Measurements from ENCODE around the gene GLRX3.

GLRX3 gene

DNA sequence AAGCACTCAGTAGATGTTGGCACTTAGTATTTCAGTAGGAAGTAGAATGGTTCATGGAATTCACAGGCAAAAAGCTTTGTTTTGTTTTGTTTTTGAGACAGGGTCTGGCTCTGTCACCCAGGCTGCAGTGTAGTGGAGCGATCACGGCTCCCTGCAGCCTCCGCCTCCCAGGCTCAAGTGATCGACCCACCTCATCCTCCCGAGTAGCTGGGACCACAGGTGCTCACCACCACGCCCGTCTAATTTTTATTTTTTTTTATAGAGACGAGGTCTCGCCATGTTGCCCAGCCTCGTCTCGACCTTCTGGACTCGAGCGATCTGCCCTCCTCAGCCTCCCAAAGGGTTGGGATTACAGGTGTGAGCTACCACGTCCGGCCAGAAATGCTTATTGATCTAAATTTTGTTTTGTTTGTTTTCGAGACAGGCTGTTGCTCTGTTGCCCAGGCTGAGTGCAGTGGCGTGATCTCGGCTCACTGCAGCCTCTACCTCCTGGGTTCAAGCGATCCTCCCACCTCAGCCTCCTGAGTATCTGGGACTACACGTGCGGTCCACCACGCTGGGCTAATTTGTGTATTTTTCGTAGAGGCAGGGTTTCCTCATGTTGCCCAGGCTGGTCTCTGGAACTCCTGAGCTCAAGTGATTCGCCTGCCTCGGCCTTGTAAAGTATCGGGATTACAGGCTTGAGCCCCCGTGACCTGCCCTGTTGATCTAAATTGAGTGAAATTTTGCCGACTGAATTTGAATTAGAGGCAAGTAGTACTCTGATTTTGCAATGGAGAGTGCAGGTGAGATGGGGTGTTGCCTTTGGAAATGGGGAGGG is 1.7 kb downstream of the GLRX3 start:
- DNase-seq (ENCODE audit: low spot score), result no peak

DNA sequence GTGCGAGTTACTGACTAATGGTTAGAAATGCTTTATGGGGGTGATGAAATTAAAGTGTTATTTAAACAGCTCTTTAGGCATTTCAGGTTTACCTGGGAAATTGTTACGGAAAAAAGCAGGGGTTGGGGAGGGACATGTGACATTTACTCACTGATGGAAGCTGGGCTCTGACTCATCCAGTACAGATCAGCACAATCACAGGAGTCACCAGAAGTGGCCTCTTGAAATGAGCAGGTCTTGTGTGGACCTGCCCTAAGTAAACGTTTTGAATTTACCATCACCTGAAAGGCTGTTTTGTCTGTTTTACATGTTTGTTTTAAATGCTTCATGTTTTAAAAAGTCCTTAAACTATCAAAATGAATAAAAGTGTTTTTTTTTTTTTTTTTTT is 2.3 kb downstream of the GLRX3 start:
- DNase-seq (ENCODE audit: low spot score), result no peak

DNA sequence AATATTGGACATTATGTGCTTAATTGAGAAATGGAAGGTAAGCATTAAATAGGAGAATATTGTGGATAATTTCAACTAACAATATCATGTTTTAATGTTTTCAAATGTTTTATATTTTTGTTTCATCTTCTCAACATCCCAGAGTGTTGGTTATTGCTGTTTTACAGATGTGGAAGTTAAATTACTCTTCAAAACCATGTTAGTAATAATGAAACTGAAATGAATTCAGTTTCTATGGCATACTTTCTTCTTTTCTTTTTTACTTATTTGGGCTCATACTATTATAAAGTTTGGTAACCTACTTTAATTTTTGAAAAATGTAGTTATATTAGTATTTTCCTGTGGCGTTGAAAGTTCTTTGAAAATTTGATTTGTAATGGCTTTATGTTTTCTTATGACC is 4.2 kb downstream of the GLRX3 start:
- DNase-seq (ENCODE audit: low spot score), result no peak

DNA sequence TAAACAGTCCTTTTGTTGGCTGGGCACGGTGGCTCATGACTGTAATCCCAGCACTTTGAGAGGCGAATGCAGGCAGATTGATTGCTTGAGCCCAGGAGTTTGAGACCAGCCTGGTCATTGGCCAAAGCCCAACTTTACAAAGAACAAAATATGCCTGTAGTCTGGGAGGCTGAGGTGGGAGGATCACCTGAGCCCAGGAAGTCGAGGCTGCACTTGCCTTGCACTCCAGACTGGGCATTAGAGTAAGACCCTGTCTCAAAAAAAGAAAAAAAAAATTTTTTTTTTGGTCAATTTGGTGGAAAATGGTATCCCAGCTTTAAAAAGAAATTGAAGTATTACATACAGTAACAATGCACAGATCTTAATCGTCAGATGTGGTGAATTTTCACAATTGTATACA is 4.8 kb downstream of the GLRX3 start:
- DNase-seq (ENCODE audit: low spot score), result no peak

DNA sequence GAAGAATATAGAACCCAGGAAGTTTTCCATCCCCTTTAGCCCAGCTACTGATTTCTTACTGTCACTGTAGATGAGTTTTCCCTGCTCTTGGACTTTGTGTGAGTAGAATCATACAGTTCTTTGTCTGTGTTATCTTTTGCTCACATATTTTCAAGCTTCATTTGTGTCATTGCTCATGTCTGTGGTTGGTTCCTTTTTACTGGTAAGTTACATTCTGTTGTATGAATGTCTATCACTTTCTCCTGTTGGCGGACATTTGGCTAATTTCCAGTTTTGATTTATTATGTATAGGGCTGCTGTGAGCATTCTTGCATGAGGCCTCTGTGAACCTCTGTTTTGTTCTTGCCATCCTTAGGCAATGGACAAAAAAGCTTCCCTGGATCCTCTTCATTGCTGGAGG is 5.3 kb downstream of the GLRX3 start:
- DNase-seq (ENCODE audit: low spot score), result no peak

DNA sequence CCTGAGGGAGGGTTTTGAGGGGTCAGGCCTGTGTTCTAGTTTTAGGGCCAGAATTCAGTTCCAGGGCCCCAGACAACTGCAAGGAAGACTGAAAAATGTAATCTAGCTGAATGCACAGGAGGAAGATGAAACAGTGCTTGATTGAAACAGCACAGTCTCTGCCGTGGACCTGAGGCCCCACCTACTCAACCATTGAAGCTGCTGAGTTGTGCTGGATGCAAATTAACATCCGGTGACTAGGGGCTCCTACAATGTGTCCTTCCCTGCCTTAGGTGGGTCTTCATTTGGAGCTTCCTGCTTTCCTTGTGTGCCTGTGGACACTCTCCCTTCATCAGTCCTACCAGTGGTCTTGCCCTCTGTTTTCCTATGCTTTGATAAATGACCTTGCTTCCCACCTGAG is 5.7 kb downstream of the GLRX3 start:
- DNase-seq (ENCODE audit: low spot score), result no peak

DNA sequence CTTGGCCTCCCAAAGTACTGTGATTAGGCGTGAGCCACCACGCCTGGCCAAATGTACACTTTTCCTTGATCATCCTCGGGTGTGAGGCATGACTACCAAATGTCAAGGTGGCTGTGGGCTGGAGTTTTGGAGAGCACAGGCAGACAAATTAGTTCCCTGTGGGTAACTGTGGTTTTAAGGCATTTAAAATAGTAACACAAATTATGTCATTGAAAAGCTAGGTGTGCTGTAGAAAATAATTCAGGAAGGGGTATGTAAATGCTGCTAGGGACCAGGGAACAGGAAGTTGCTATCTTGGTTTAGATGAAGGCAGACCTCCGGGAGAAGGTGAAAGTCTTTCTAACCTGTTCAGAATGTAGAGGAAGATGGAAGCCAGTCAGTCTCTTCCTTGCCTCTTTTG is 9.9 kb downstream of the GLRX3 start:
- no peak for DNase-seq (ENCODE audit: low spot score)

DNA sequence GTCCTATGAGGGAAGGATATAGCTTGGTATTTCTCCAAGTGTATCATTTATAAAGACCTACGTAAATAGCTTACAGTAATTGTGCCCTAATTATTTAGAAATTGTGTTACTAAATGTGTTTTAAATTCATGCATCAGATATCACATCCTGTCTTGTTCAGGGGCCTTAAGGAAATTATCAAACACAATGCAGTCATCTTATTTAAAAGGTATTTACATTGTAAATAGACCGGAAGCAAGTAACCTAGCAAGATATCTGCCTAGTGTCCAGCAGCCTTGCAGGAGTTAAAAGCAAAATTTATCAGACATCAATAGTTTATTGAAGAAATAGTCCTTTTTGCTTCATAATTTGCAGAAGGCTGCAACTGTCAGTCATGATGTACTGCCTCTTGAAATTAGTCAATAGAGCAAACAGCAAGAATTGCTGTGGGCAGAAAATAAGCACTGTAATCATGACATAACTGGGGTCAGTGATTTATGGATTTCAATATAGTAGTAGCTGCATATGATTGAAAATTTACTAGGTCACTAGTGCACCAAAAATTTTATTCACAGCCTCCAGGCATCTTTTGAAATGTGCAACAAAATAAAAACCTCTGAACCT is 23.1 kb downstream of the GLRX3 start:
- DNase-seq (ENCODE audit: low spot score), result no peak

DNA sequence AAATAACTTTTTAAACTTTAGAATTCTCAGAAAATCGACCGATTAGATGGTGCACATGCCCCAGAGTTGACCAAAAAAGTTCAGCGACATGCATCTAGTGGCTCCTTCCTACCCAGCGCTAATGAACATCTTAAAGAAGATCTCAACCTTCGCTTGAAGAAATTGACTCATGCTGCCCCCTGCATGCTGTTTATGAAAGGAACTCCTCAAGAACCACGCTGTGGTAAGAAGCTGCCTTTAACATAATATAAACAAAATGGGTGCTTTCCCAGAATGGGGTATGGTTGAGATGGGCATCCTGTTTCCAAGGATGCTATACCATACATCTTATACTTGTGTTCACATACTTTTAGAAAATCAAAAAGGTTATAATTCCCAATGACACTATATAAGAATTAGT is 24.6 kb downstream of the GLRX3 start:
- DNase-seq (ENCODE audit: low spot score), result no peak

DNA sequence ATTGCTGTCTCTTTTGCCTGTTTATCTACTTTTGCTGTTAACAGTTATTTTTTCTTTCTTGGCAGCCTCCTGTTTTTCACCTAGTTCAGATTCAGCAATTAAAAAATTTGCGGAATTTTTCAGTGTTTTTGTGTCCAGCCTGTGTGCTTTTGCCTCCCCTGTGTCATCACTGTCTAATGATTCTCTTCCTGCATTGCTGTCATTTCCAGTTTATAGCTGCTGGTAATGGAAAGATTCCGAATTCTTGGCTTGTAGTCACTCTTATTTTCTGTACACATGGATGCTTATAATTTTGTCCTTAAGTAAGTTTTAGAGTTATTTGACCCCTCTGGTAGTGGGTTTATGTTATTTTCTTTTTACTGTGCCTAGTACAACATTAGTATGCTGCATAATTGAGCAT is 25.1 kb downstream of the GLRX3 start:
- no peak for DNase-seq (ENCODE audit: low spot score)

DNA sequence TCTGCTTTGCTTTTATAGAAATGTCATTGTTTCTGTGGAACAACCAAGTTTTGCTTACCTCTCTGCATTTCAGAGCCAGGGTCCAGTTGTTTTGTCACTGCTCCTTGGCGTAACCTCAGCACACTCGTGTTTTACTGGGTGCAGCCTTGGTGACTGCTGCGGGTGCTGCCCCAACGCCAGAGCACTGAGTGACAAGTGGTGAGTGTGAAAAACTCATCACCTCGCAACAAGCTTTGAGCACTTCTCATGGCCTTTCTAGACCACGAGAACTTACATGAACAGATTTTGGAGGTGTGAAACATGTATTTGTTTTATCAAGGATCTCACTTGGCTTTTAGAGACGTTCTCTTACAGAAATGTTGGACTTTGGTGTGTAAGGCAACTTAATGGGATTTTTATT is 31.0 kb downstream of the GLRX3 start:
- no peak for DNase-seq (ENCODE audit: low spot score)

DNA sequence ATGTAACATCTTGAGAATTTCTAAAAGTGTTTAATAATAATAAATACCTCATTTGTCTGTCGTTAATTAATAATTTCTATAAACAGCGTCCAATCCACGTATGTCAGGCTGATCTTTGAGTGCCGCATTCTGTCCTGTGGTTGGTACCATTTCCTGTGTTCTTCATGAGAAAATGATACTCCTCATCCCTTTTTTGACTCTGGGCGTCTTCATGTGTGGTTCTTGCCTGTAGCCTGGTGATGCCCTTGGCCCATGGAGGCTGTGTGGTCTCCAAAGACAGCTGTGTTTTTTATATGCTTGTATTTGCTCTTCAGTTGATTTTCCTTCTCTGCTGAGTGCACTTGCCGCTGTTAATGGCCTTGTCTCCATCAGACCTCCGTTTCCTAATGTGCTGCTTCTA is 31.5 kb downstream of the GLRX3 start:
- no peak for DNase-seq (ENCODE audit: low spot score)

DNA sequence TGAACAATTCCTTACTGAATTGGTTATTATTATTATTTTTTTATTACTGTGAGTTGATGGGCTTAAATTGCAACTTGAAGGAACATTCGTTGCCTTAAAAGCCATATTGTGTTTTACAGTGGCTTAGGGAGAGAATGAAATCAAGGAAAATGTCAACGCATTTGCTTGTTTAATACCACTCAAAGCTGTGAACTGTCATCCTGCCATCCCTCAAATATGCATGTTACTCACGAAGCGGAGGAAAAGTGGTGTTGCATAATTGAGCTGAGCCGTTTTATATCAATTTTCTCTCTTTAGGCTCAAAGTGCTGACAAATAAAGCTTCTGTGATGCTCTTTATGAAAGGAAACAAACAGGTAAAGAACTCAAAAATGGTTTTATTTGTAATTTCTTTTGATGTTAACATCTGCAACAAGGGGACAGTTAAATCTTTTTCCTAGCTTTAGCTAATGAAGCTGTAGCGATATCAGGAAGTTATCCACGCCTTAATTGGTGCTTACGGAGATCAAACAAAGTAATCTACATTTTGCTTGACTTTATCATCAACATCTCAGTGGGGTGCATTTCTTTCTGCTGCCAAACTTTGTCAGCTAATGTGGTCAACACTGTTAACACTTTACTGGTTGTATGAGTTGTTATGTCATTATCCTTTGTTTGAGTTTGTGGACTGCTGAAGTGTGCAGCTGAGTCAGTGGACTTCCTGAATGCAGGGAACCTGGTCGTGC is 33.1 kb downstream of the GLRX3 start:
- DNase-seq (ENCODE audit: low spot score), result no peak

DNA sequence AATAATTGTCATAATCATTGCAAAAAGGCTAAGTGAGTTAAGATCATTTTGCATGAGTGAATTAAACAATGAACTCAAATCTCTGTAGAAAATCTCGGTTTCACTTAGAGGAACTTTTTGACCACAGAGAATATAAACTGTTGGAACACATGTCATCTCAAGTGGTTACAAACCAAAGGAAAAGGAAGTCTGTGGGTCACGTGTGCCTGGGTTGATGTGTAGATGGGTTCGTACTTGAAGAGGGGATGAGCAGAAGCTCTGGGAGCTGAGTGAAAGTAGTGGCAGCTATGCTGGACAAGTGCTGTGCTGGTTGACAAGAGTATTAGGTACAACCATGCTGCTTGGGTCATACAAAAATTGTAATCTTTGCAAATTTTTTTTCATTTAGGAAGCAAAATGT is 35.0 kb downstream of the GLRX3 start:
- DNase-seq (ENCODE audit: low spot score), result no peak

DNA sequence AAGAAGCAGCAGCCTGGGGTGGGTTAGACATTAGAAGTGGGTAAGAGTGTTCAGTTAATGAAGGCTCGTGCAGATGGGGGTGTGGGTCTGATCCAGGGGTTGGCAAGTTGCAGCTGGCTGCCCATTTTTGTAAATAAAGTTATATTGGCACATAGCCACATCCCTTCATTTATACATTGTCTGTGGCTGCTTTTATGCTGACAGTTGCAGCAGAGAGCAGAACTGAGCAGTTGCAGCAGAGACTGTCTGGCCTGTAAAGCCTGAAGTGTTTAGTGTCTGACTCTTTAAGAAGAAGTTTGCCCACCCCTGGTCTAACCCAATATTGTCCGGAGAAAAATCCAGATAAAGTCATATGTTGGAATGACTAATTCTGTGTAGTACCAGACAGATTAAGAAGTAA is 38.1 kb downstream of the GLRX3 start:
- no peak for DNase-seq (ENCODE audit: low spot score)

DNA sequence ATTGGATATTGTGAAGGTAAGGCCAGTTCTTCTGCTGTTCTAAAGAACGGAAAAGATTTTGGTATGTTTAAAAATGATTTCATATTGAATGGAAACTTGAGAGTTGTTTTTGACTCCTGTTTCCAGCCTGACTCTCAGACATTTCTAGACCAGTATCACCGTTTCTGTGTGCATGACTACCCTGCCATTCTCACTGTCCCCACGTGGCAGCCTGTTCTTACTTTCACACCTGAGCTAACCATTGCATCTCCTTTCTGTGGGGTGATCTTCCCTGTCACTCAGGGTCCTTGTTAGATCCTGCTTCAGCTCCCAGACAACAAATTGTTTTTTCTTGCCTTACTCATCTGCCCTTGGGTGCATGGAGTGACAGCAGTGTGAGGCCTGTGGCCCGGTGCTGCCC is 38.9 kb downstream of the GLRX3 start:
- DNase-seq (ENCODE audit: low spot score), result no peak

DNA sequence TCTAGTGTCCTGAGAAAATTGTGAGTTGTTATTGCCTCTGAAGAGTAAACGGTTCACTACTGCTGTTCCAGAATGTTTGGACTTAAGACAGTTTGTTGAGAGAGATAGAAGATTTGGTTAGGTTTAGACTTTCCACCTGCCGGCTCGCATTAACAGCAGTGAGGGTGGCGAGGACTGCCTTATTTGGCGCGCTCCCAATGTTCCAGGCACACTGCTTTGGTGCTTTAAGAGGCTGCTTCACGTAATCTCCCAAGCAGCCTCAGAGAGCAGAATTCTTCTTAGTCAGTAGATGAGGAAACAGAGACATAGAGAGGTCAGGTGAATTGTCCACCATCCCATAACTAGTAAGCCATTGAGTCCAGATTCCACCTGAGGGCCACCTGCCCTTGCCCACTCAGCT is 41.1 kb downstream of the GLRX3 start:
- peak; percentile 36 for DNase-seq (ENCODE audit: low spot score)

DNA sequence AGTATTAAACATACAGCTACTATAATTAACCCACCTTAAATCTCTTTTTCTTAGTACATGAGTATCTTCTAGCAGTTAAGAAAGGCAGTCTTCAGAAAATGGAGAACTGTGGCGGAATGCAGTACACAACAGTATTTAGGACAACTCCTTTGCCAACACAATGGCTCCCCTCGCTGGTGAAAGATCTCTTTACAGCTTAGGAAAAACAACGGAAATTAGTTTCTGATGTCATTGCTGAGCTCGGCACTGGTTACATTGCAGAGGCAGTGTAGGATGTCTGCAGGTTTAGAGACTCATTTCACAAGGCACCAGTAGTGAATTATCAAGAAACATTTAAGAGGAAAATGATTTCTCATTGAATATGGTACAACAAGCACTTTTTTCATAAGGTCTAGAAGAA is 43.4 kb downstream of the GLRX3 start:
- peak; percentile 87 for DNase-seq (ENCODE audit: low spot score)

DNA sequence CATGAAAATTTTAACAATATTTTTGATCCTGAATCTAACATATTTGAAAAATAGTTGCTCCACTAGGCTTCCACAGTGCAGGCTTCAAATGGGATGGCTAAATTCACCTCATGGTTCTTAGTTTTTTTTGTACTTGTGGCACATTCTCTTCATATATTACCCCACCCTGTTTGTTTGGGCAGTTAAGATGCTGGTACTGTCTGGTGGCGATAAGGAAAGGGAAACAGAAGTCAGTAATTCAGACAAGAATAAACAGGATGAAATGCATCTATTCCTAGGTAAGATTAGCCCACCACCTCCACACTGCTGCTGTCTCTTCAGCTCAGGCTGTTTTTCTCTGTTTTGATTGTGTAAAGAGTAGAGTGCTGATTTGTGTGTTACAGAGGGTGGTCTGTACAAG is 44.2 kb downstream of the GLRX3 start:
- no peak for DNase-seq (ENCODE audit: low spot score)

DNA sequence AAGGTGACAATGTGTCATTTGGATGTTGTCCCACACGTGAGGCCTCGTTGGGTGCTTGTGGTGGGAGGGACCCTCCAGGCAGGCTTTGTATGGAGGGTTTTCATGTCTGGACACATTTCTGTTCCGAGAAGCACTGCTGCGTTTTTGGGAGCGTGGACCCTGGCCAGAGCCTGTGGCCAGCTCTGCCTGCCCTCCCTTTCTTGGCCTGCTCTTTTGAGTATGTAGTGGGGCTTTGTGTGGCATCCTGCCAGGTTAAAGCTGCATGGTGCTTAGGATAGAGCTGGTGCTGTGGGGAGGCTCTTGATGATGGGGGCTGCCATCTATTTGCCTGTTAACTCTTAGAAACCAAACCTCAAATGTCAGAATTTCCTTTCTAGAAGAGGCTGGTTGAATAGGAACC is 45.7 kb downstream of the GLRX3 start:
- DNase-seq (ENCODE audit: low spot score), result no peak

DNA sequence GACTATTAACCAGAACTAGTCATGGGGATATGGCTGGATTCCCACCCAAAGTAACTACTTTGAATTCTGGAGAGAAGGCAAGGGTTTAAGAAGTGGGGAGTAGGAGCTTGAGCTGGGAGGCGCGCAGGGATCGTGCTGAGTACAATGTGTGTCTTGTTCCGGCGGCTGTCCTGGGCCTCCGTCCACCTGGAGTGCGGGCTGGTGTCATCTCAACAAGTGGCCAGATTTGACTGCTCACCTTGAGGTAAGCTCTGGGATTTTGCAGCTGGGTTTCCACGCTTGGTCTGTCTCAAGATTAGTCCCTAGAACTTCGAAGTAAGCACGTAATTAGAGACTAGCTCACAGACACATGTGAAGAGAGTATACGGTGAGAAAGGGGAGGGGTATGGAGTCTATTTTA is 49.4 kb downstream of the GLRX3 start:
- no peak for DNase-seq (ENCODE audit: low spot score)

DNA sequence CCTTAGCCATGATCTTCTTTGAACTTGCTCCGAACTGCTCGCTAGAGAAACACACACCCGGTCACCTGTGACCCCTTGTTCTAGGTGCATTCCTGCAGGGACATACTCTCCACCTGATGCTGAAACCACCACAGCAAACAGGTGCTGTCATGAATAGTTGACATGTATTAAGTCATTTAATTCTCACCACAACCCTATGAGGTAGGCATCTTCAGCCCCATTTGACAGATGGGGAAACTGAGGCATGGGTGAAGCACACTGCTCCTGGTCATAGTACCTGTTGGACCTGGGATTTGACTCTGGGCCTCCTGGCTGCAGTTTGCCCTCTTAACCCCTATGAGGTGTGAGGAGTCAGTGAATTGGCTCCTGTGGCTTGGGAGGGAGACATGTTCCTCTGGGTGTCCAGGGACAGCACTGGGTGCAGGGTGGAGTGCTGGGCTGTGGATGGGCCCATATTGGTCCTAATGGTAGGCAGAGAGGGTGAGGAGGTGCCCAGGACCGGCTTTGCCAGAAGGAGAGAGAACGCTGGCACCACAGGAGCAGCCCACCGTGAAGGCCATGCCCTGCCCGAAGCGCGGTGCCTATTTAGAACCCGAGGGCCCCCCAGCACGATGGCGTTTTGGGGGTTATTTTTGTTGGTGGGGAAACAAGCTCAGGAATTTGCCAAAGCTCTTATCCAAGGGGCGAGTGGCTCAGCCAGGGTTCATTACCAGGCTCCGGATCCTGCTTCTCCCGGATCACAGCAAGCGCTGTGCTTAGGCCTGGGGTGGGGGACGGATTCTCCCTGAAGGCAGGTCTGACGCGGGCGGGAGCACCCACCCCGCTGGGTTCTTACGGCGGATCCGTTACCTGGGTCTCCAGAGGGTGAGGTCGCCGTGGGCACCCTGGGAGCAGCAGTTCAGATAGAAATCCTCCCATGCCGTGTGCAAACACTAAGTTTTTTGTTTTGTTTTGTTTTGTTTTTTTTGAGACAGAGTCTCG is 52.3 kb downstream of the GLRX3 start:
- no peak for DNase-seq (ENCODE audit: low spot score)

All from Ammon's horn (tissue), 1 donor.